HepG2 (cell line): ENCODE data around the gene P2RY6. TPM values are rescaled to one million over a fixed set of nuclear protein-coding genes. Genes with fewer than 3 reads are reported as not detected.

Experiments
- ARID2 ChIP-seq: sonication (generic); formaldehyde crosslinking; IDR thresholded peaks from 2 replicates; pipeline ENCODE4 v1.8.1; 2022; ENCODE audit warnings: mild to moderate bottlenecking, missing genetic modification reagents, borderline replicate concordance
- BHLHE40 ChIP-seq: IDR thresholded peaks from 2 replicates; pipeline ENCODE4 v1.6.1; 2011; ENCODE audit warnings: low read length, improper control_type of control experiment
- CBX2 ChIP-seq, 2 experiments: fragments of 200-600 bp in 1 of 2; sonication (generic); formaldehyde crosslinking in 1 of 2; IDR thresholded peaks; 2 replicates each; pipeline versions ENCODE4 v1.7.0 to v1.8.1; 2018 to 2022; ENCODE audit warnings: low read depth in 2 of 2, low read length in 1 of 2, mild to moderate bottlenecking in 1 of 2, missing genetic modification reagents in 1 of 2
- DPF2 ChIP-seq: sonication (generic); formaldehyde crosslinking; IDR thresholded peaks from 2 replicates; pipeline ENCODE4 v1.4.0; 2020; ENCODE audit warnings: mild to moderate bottlenecking, low read depth, missing genetic modification reagents, borderline replicate concordance
- FOXA3 ChIP-seq: IDR thresholded peaks from 2 replicates; pipeline ENCODE4 v1.6.1; 2016; ENCODE audit warnings: missing genetic modification reagents, missing compliant biosample characterization
- GFI1 ChIP-seq: sonication (generic); formaldehyde crosslinking; IDR thresholded peaks from 2 replicates; pipeline ENCODE4 v1.5.0; 2020; ENCODE audit warnings: missing genetic modification reagents, mild to moderate bottlenecking, borderline replicate concordance
- HES4 ChIP-seq: sonication (generic); formaldehyde crosslinking; IDR thresholded peaks from 2 replicates; pipeline ENCODE4 v1.9.0; 2021; ENCODE audit warnings: mild to moderate bottlenecking, missing genetic modification reagents, borderline replicate concordance
- SP1 ChIP-seq, 2 experiments: fragments of 450-650 bp in 1 of 2; sonication (generic) in 1 of 2; formaldehyde crosslinking in 1 of 2; IDR thresholded peaks; 2 replicates each; pipeline versions ENCODE4 v1.4.0 to v1.6.1; 2016 to 2020; ENCODE audit warnings: missing genetic modification reagents in 1 of 2
- TAF15 ChIP-seq: fragments of 200-400 bp; formaldehyde crosslinking; IDR thresholded peaks from one replicate; pipeline ENCODE4 v1.6.1; 2018; ENCODE audit warnings: mild to moderate bottlenecking, low read depth, low read length; ENCODE audit not compliant: poor library complexity, severe bottlenecking
- TBX3 ChIP-seq: fragments of 450-650 bp; IDR thresholded peaks from 2 replicates; pipeline ENCODE4 v1.6.1; 2017; ENCODE audit warnings: antibody characterized with exemption, mild to moderate bottlenecking, inconsistent platforms, borderline replicate concordance
- YEATS2 ChIP-seq: sonication (generic); formaldehyde crosslinking; IDR thresholded peaks from 2 replicates; pipeline ENCODE4 v1.4.0; 2020; ENCODE audit warnings: missing genetic modification reagents, borderline replicate concordance
- YY1 ChIP-seq: IDR thresholded peaks from 2 replicates; pipeline ENCODE4 v1.6.1; 2011; ENCODE audit warnings: low read length, low read depth, moderate library complexity, mild to moderate bottlenecking; ENCODE audit not compliant: insufficient read depth, insufficient replicate concordance
- ZEB1 ChIP-seq: IDR thresholded peaks from 2 replicates; pipeline ENCODE4 v1.6.1; 2012; ENCODE audit warnings: mild to moderate bottlenecking, low read depth, inconsistent platforms; ENCODE audit not compliant: insufficient replicate concordance
- ZFP1 ChIP-seq: IDR thresholded peaks from 2 replicates; pipeline ENCODE4 v1.6.1; 2016
- ZFY ChIP-seq: sonication (generic); formaldehyde crosslinking; IDR thresholded peaks from 2 replicates; pipeline ENCODE4 v1.4.0; 2020; ENCODE audit warnings: missing genetic modification reagents
- ZMYM3 ChIP-seq: sonication (generic); formaldehyde crosslinking; IDR thresholded peaks from 2 replicates; pipeline ENCODE4 v1.5.1; 2020; ENCODE audit warnings: mild to moderate bottlenecking, missing genetic modification reagents
- ZNF317 ChIP-seq: sonication (generic); formaldehyde crosslinking; IDR thresholded peaks from 2 replicates; pipeline ENCODE4 v1.5.0; 2020; ENCODE audit warnings: mild to moderate bottlenecking, missing genetic modification reagents
- ZNF337 ChIP-seq: sonication (generic); formaldehyde crosslinking; IDR thresholded peaks from 2 replicates; pipeline ENCODE4 v1.5.1; 2020; ENCODE audit warnings: missing genetic modification reagents, low read depth, mild to moderate bottlenecking, borderline replicate concordance
- ZNF589 ChIP-seq: sonication (generic); formaldehyde crosslinking; conservative IDR thresholded peaks from 2 replicates; pipeline ENCODE4 v1.8.0; 2022; ENCODE audit warnings: mild to moderate bottlenecking, moderate library complexity, missing genetic modification reagents
- ZNF709 ChIP-seq: sonication (generic); formaldehyde crosslinking; IDR thresholded peaks from 2 replicates; pipeline ENCODE4 v1.5.0; 2020; ENCODE audit warnings: mild to moderate bottlenecking, missing genetic modification reagents
- polyA plus RNA-seq, 8 experiments: library from polyadenylated mRNA; depleted of rRNA in 3 of 8; stranded (reverse) in 7 of 8; unstranded in 1 of 8; fragments of >200 nt; fragmentation: Illumina TruSeq in 4 of 8; extraction: Trizol in 4 of 8; gene quantifications; 2 replicates each; pipeline versions ENCODE4 v1.2.1 to v1.2.3, GENCODE V29; 2011 to 2016; ENCODE audit warnings: low read depth in 4 of 8, missing spikeins in 1 of 8, mixed read lengths in 1 of 8; ENCODE audit not compliant: insufficient read depth in 1 of 8
- total RNA-seq, 5 experiments: library from RNA; depleted of rRNA; stranded (reverse); fragments of >200 nt; fragmentation: Illumina TruSeq; extraction: Trizol; gene quantifications; 2 replicates each; pipeline ENCODE4 v1.2.3, GENCODE V29; 2016; ENCODE audit warnings: low read depth in 1 of 5
- TF ChIP-seq, protein P1 (sequence below): sonication (generic); formaldehyde crosslinking; IDR thresholded peaks from 2 replicates; pipeline ENCODE4 v1.8.1; 2023; ENCODE audit warnings: missing genetic modification reagents, mild to moderate bottlenecking, borderline replicate concordance
- TF ChIP-seq, protein P2 (sequence below): sonication (generic); formaldehyde crosslinking; IDR thresholded peaks from 2 replicates; pipeline ENCODE4 v1.8.1; 2023; ENCODE audit warnings: mild to moderate bottlenecking, moderate library complexity, missing genetic modification reagents
- TF ChIP-seq, protein P3 (sequence below): IDR thresholded peaks from 2 replicates; pipeline ENCODE4 v1.6.1; 2016; ENCODE audit warnings: low read depth, control low read depth
- TF ChIP-seq, protein P4 (sequence below): sonication (generic); formaldehyde crosslinking; IDR thresholded peaks from 2 replicates; pipeline ENCODE4 v1.9.0; 2021; ENCODE audit warnings: missing genetic modification reagents, borderline replicate concordance

The P2RY6 gene
- total and polyA plus RNA-seq, 2 of the 13 experiments (the other 11 are each of a cell fraction or from before 2014, with no cell fraction given) = 0.09 to 0.29 TPM

DNA sequence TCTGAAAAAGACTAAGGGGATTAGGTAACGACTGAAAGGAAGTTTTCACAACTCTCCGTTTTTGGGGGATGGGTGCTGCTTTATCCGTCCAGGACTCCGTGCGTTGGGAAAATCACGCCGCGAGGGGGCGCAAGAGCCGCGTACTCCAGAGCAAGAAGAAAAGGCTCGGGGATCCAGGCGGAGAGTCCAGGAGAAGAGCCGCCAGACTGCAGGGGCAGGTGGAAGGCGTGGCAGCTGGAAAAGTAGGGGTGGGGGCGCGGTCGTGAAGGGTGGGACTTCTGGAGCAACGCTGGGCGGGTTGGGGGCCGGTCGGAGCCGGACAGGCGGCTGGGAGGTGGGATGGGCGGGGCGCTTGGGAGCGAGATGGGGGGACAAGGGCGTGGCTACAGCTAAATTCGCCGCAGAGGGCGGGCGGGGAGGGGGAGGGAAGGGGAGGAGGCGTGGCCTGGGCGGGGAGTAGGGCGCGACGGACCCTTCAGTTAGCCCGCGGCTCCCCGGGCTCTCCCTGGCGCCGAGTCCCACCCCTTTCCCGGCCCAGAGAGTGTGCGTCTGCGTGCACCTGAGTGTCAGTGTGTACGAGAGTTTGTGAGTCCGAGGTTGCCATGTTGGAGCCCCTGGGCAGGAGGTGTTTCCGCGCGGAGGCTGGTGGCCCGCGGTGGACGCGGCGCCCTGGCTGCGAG lies 35.3 kb downstream of the P2RY6 start (continued):
- no peak for TF ChIP-seq DPF2 (CRISPR knock-in tag)
- no peak for TF ChIP-seq TAF15
- peak; percentile 48 for TF ChIP-seq ZMYM3 (CRISPR knock-in tag)
- TF ChIP-seq CBX2 (IDR thresholded peaks at IDR 0.05; ENCODE audit: low read depth, low read length) = no peak
- TF ChIP-seq CBX2 (CRISPR knock-in tag; IDR thresholded peaks at IDR 0.05; ENCODE audit: low read depth) = no peak
- TF ChIP-seq, protein P1, sequence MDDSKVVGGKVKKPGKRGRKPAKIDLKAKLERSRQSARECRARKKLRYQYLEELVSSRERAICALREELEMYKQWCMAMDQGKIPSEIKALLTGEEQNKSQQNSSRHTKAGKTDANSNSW = 0 out of 2 replicates have a peak, but pooled peaks have one; percentile 20
- no peak for TF ChIP-seq ZNF589 (CRISPR knock-in tag)
- peak; percentile 41; the same call in 1 of the 2 replicates for TF ChIP-seq ZNF317 (CRISPR knock-in tag)
- no peak for TF ChIP-seq SP1 (IDR thresholded peaks at IDR 0.05)
- TF ChIP-seq SP1 (CRISPR knock-in tag; IDR thresholded peaks at IDR 0.05) = no peak; the same call in none of the 2 replicates
- 0 out of 2 replicates have a peak, but pooled peaks have one; percentile 19 for TF ChIP-seq FOXA3 (CRISPR knock-in tag)
- 0 out of 2 replicates have a peak, but pooled peaks have one; percentile 1 for TF ChIP-seq ARID2
- TF ChIP-seq BHLHE40 = no peak; the same call in 1 of the 2 replicates
- TF ChIP-seq, protein P2, sequence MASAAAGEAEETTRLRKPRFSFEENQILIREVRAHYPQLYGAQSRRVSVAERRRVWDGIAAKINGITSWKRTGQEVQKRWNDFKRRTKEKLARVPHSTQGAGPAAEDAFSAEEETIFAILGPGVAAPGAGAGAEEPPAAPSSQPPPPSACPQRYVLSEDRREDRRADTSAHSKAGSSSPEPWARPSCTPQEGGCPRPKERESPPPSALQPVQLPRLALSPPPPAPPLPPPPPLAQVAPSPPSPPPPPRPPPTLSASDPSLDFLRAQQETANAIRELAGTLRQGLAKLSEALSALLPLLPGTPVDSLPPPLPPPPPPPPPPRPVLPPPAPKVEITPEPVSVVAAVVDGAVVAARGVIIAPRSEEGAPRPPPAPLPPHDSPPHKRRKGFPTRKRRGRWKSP (CRISPR knock-in tag) = no peak
- TF ChIP-seq ZNF337 (CRISPR knock-in tag) = no peak
- no peak for TF ChIP-seq ZFP1 (CRISPR knock-in tag)
- TF ChIP-seq, protein P3, sequence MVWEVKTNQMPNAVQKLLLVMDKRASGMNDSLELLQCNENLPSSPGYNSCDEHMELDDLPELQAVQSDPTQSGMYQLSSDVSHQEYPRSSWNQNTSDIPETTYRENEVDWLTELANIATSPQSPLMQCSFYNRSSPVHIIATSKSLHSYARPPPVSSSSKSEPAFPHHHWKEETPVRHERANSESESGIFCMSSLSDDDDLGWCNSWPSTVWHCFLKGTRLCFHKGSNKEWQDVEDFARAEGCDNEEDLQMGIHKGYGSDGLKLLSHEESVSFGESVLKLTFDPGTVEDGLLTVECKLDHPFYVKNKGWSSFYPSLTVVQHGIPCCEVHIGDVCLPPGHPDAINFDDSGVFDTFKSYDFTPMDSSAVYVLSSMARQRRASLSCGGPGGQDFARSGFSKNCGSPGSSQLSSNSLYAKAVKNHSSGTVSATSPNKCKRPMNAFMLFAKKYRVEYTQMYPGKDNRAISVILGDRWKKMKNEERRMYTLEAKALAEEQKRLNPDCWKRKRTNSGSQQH (CRISPR knock-in tag) = no peak
- TF ChIP-seq YY1 = peak; percentile 20
- TF ChIP-seq HES4 (CRISPR knock-in tag) = peak; percentile 74; the same call in 1 of the 2 replicates
- no peak for TF ChIP-seq TBX3
- TF ChIP-seq ZFY (CRISPR knock-in tag) = peak; percentile 51; the same call in 1 of the 2 replicates
- TF ChIP-seq ZNF709 (CRISPR knock-in tag) = no peak
- 0 out of 2 replicates have a peak, but pooled peaks have one; percentile 19 for TF ChIP-seq YEATS2 (CRISPR knock-in tag)
- no peak for TF ChIP-seq GFI1
- TF ChIP-seq ZEB1 = peak; percentile 40
- TF ChIP-seq, protein P4, sequence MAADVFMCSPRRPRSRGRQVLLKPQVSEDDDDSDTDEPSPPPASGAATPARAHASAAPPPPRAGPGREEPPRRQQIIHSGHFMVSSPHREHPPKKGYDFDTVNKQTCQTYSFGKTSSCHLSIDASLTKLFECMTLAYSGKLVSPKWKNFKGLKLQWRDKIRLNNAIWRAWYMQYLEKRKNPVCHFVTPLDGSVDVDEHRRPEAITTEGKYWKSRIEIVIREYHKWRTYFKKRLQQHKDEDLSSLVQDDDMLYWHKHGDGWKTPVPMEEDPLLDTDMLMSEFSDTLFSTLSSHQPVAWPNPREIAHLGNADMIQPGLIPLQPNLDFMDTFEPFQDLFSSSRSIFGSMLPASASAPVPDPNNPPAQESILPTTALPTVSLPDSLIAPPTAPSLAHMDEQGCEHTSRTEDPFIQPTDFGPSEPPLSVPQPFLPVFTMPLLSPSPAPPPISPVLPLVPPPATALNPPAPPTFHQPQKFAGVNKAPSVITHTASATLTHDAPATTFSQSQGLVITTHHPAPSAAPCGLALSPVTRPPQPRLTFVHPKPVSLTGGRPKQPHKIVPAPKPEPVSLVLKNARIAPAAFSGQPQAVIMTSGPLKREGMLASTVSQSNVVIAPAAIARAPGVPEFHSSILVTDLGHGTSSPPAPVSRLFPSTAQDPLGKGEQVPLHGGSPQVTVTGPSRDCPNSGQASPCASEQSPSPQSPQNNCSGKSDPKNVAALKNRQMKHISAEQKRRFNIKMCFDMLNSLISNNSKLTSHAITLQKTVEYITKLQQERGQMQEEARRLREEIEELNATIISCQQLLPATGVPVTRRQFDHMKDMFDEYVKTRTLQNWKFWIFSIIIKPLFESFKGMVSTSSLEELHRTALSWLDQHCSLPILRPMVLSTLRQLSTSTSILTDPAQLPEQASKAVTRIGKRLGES = no peak
